Transverse colon (tissue), 4 donors: ENCODE measurements around the gene KLHL22. TPM values are rescaled to one million over a fixed set of nuclear protein-coding genes. Genes with fewer than 3 reads are reported as not detected.

ENCODE experiments used
- DNase-seq: peaks from one replicate; pipeline ENCODE4 v3.0.0-alpha.2; 2019
- H3K27ac ChIP-seq, 4 donors: fragments of 200-600 bp; sonication (generic); 2 replicates each; pipeline ENCODE4 v1.5.1; 2016 to 2018; ENCODE audit warnings: inconsistent platforms in 4 of 4
- H3K27me3 ChIP-seq: fragments of 200-600 bp; sonication (generic); 2 replicates; pipeline ENCODE4 v1.5.1; 2017; ENCODE audit warnings: inconsistent platforms
- H3K36me3 ChIP-seq, 4 donors: fragments of 200-600 bp; sonication (generic); 2 replicates each; pipeline ENCODE4 v1.5.1; 2017 to 2019; ENCODE audit warnings: inconsistent platforms in 4 of 4
- H3K4me1 ChIP-seq, 4 donors: fragments of 200-600 bp; sonication (generic); 2 replicates each; pipeline ENCODE4 v1.5.1; 2017 to 2020; ENCODE audit warnings: inconsistent platforms in 4 of 4
- H3K4me3 ChIP-seq, 4 donors: fragments of 200-600 bp; sonication (generic); 1 replicate in 1 of 4; 2 replicates in 3 of 4; pipeline versions ENCODE4 v1.5.1 to v1.6.1; 2017 to 2019; ENCODE audit warnings: inconsistent platforms in 4 of 4
- H3K9me3 ChIP-seq, 2 donors: fragments of 200-600 bp; sonication (generic); 2 replicates each; pipeline ENCODE4 v1.5.1; 2017 to 2019; ENCODE audit warnings: inconsistent platforms in 2 of 2
- EP300 ChIP-seq: sonication (generic); formaldehyde crosslinking; IDR thresholded peaks from one replicate; pipeline ENCODE4 v1.6.1; 2017; ENCODE audit warnings: antibody characterized with exemption, low read depth
- POLR2A ChIP-seq: fragments of 450-650 bp; IDR thresholded peaks from one replicate; pipeline ENCODE4 v1.6.1; 2016; ENCODE audit warnings: antibody characterized with exemption, mild to moderate bottlenecking, moderate library complexity
- POLR2AphosphoS5 ChIP-seq, 3 donors: sonication (generic); formaldehyde crosslinking; IDR thresholded peaks; one replicate each; pipeline ENCODE4 v1.6.1; 2016; ENCODE audit warnings: antibody characterized with exemption in 3 of 3
- WGBS, 2 donors: methylation state at CpG; one replicate each; pipeline ENCODE4 v1.1.5; 2018; ENCODE audit warnings: low coverage in 1 of 2; 5-methylcytosine and 5-hydroxymethylcytosine counted together
- in situ Hi-C, 4 donors: fragments of 200-750 bp; cut with MboI; loops; one replicate each; pipeline versions ENCODE4 v1.15.0 to v1.15.1; 2017; ENCODE audit warnings: low sequenced_read_pairs in 3 of 4, low pct_ligation_motif_present in 1 of 4, low pct_unique_long_range_greater_than_20kb in 1 of 4
- intact Hi-C: fragments of 100-400 bp; cut with DNase I; formaldehyde crosslinking; loops from one replicate; pipeline ENCODE4 v1.15.1; 2023; ENCODE audit warnings: low total_unique reads
- total RNA-seq, 4 donors: library from RNA; depleted of rRNA; stranded (reverse); fragments of >200 nt; gene quantifications; one replicate each; pipeline ENCODE4 v1.1.0, GENCODE V29; 2016
- TF ChIP-seq, protein P1 (sequence below), 5 experiments: fragments of 200-600 bp in 3 of 5; fragments of 450-650 bp in 2 of 5; sonication (generic) in 3 of 5; IDR thresholded peaks; 1 replicate in 2 of 5; 2 replicates in 3 of 5; pipeline ENCODE4 v1.5.1; 2016 to 2017; ENCODE audit warnings: antibody characterized with exemption in 5 of 5, inconsistent platforms in 3 of 5, mild to moderate bottlenecking in 2 of 5, moderate library complexity in 1 of 5

The KLHL22 gene
- total RNA-seq, 4 donors from 2014 or later: 12.7 to 75.9 (median 16.9) TPM

- intact Hi-C loops: no loop called here
- peak overlapping the region; percentile 72 to 85 (median 81) for H3K27ac ChIP-seq
- in situ Hi-C loops: no loop called here
- DNase-seq: peak; percentile 74
- H3K9me3 ChIP-seq: no peaks in the 10 kb centered on the region
- H3K4me1 ChIP-seq: peaks cover 2 to 59% (median 31%) of the 10 kb centered on the region in 4 donors
- H3K36me3 ChIP-seq: peaks cover 0 to 3% (median 0%) of the 10 kb centered on the region in 4 donors
- H3K4me3 ChIP-seq: no peak overlapping the region
- no peaks in the 10 kb centered on the region for H3K27me3 ChIP-seq
- WGBS, 2 donors: 100% methylated on average over 1 of the region's 2 CpGs; no CpG with 5 or more reads in 1 of the 2 donors
- TF ChIP-seq, protein P1, sequence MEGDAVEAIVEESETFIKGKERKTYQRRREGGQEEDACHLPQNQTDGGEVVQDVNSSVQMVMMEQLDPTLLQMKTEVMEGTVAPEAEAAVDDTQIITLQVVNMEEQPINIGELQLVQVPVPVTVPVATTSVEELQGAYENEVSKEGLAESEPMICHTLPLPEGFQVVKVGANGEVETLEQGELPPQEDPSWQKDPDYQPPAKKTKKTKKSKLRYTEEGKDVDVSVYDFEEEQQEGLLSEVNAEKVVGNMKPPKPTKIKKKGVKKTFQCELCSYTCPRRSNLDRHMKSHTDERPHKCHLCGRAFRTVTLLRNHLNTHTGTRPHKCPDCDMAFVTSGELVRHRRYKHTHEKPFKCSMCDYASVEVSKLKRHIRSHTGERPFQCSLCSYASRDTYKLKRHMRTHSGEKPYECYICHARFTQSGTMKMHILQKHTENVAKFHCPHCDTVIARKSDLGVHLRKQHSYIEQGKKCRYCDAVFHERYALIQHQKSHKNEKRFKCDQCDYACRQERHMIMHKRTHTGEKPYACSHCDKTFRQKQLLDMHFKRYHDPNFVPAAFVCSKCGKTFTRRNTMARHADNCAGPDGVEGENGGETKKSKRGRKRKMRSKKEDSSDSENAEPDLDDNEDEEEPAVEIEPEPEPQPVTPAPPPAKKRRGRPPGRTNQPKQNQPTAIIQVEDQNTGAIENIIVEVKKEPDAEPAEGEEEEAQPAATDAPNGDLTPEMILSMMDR (IDR thresholded peaks at IDR 0.05): no peak
- TF ChIP-seq POLR2AphosphoS5 (IDR thresholded peaks at IDR 0.05): peak in 1 of 3 donors; percentile 75
Observed at GRCh38 chr22:20503816-20504215, 8.2 kb upstream of the KLHL22 start.

- in situ Hi-C loops (no loop called here), intact Hi-C loops (no loop called here)
- 80 to 89% methylated on average over 4 to 7 of the region's 7 CpGs for WGBS, 2 donors
- Histone ChIP-seq H3K9me3 (no peaks in the 10 kb centered on the region), H3K27ac (peak overlapping the region in 2 of 4 donors; percentile 47 to 56), H3K4me1 (peaks cover under 1 to 53% (median 31%) of the 10 kb centered on the region in 4 donors), H3K36me3 (peaks cover 0 to 3% (median 0%) of the 10 kb centered on the region in 4 donors), H3K4me3 (no peak overlapping the region), H3K27me3 (no peaks in the 10 kb centered on the region)
- DNase-seq: peak; percentile 20
- TF ChIP-seq, protein P1 (IDR thresholded peaks at IDR 0.05): no peak
- no peak for TF ChIP-seq POLR2AphosphoS5 (IDR thresholded peaks at IDR 0.05)
- TF ChIP-seq EP300: no peak
- TF ChIP-seq POLR2A: no peak
Observed at GRCh38 chr22:20499769-20500168, 4.2 kb upstream of the KLHL22 start.

DNA sequence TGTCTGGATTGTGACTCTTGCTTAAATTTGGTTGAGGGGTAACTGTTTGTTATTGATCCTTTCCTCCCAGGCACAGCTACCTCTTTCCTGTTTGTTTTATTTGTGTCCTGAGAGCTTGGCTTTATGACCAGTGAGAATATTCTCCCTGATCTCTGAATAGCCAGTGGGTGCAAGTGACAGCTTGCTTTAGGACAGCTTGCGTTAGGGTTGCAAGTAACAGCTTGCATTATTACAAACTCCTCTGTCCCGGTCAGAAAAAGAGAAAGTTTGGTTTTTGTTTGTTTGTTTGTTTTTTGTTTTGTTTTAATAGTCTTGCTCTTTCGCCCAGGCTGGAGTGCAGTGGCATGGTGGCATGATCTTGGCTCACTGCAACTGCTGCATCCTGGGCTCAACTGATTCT is 3.3 kb upstream of the KLHL22 start:
- Histone ChIP-seq H3K36me3 (peaks cover 0 to 3% (median 0%) of the 10 kb centered on the region in 4 donors), H3K4me3 (no peak overlapping the region), H3K9me3 (no peaks in the 10 kb centered on the region), H3K27ac (no peak overlapping the region), H3K4me1 (peaks cover 6 to 53% (median 32%) of the 10 kb centered on the region in 4 donors), H3K27me3 (no peaks in the 10 kb centered on the region)
- 70 to 73% methylated on average over 3 of the region's 3 CpGs for WGBS, 2 donors
- intact Hi-C loops (no loop called here), in situ Hi-C loops (no loop called here)
- no peak for DNase-seq
- TF ChIP-seq POLR2AphosphoS5 (IDR thresholded peaks at IDR 0.05) (no peak), POLR2A (no peak), EP300 (no peak)
- TF ChIP-seq, protein P1 (IDR thresholded peaks at IDR 0.05): no peak

- intact Hi-C loops (no loop called here), in situ Hi-C loops (no loop called here)
- H3K36me3 ChIP-seq: peaks cover 0 to 3% (median 0%) of the 10 kb centered on the region in 4 donors
- no peaks in the 10 kb centered on the region for H3K9me3 ChIP-seq
- WGBS, 2 donors: 80 to 92% methylated on average over 2 to 3 of the region's 3 CpGs
- no peak overlapping the region for H3K27ac ChIP-seq
- H3K27me3 ChIP-seq: no peaks in the 10 kb centered on the region
- H3K4me3 ChIP-seq: no peak overlapping the region
- DNase-seq: no peak
- H3K4me1 ChIP-seq: peaks cover 6 to 49% (median 26%) of the 10 kb centered on the region in 4 donors
- TF ChIP-seq, protein P1 (IDR thresholded peaks at IDR 0.05): no peak
- TF ChIP-seq POLR2AphosphoS5 (IDR thresholded peaks at IDR 0.05) (no peak), EP300 (no peak), POLR2A (no peak)
Observed at GRCh38 chr22:20497426-20497825, 1.8 kb upstream of the KLHL22 start.
